ENCODE measurements around the gene VTI1A. TPM values are rescaled to one million over a fixed set of nuclear protein-coding genes. Genes with fewer than 3 reads are reported as not detected.

VTI1A gene
- total RNA-seq, 1 donor from 2014 or later = 32.6 TPM

DNA sequence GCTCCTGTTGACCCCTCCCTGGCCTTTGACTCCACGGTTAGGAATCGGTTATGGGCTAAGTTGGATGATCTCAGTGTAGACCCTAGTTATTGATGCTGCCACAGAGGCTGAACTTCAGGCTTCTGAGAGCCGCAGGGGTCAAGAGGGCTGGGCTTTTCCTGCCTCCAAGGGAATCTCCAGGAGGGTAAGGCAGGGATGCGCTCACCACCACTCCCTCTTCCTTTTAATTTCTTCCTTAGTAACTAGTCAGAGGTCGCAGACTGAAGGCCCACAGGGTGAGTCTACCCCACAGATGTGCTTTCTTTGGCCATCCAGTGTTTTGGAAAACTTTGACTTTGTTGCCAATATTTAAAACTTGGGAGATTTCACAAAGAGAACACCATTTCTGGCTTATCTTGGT is 352.0 kb downstream of the VTI1A start:
- peaks cover 17% of the 10 kb centered on the region for H3K4me1 Mint-ChIP-seq (ENCODE audit: unreplicated experiment)
- TF ChIP-seq, protein P1, sequence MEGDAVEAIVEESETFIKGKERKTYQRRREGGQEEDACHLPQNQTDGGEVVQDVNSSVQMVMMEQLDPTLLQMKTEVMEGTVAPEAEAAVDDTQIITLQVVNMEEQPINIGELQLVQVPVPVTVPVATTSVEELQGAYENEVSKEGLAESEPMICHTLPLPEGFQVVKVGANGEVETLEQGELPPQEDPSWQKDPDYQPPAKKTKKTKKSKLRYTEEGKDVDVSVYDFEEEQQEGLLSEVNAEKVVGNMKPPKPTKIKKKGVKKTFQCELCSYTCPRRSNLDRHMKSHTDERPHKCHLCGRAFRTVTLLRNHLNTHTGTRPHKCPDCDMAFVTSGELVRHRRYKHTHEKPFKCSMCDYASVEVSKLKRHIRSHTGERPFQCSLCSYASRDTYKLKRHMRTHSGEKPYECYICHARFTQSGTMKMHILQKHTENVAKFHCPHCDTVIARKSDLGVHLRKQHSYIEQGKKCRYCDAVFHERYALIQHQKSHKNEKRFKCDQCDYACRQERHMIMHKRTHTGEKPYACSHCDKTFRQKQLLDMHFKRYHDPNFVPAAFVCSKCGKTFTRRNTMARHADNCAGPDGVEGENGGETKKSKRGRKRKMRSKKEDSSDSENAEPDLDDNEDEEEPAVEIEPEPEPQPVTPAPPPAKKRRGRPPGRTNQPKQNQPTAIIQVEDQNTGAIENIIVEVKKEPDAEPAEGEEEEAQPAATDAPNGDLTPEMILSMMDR (conservative IDR thresholded peaks at IDR 0.05) = no peak
- H3K9me3 Mint-ChIP-seq = peaks cover 3% of the 10 kb centered on the region
- H3K36me3 Mint-ChIP-seq = peaks cover 4% of the 10 kb centered on the region
- H3K4me3 Mint-ChIP-seq = no peak overlapping the region
- no peak overlapping the region for H3K27ac Mint-ChIP-seq
- H3K27me3 Mint-ChIP-seq = no peaks in the 10 kb centered on the region
- DNase-seq (ENCODE audit: extremely low spot score, unreplicated experiment) = no peak

DNA sequence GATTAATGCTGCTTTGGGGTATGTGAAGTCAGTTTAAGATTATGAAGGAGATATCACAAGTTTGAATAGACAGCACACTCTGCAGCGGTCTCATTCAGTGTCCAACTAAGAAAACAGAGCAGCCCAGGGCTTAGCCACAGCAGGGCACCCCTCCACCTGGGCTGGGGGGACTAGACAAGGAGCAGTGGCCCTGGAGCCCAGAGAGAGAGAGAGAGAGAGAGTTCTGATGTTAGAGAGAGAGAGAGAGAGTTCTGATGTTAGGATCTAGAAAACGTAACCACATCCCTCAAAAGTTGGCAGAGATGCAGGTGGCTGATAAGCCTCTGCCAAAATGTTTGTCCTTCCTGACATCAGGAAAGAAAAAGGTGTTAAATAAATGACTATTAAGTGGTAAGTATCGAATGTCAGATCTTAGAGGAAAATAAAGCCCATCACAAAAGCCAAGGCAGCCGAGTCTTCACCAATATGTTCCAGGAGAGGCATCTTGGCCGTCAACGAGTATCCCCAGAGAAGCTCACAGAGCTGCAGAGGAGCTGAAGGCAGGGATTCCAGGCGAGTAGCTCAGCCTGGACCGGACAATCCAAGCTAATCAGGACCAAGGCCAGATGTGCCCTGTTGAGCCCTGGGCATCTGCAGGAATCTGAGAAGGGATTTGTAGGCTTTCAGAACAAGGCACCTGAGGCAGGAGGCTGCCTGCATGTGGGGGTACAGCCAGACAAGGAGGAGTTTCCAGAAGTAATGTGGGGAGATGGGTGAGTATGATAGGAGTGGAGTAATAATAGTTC is 352.9 kb downstream of the VTI1A start:
- DNase-seq (ENCODE audit: extremely low spot score, unreplicated experiment) = no peak
- H3K4me3 Mint-ChIP-seq = no peak overlapping the region
- TF ChIP-seq, protein P1 (conservative IDR thresholded peaks at IDR 0.05) = no peak
- H3K4me1 Mint-ChIP-seq (ENCODE audit: unreplicated experiment) = peaks cover 22% of the 10 kb centered on the region
- H3K27ac Mint-ChIP-seq = no peak overlapping the region
- H3K9me3 Mint-ChIP-seq = peaks cover 3% of the 10 kb centered on the region
- H3K27me3 Mint-ChIP-seq = no peaks in the 10 kb centered on the region
- H3K36me3 Mint-ChIP-seq = peaks cover 4% of the 10 kb centered on the region

DNA sequence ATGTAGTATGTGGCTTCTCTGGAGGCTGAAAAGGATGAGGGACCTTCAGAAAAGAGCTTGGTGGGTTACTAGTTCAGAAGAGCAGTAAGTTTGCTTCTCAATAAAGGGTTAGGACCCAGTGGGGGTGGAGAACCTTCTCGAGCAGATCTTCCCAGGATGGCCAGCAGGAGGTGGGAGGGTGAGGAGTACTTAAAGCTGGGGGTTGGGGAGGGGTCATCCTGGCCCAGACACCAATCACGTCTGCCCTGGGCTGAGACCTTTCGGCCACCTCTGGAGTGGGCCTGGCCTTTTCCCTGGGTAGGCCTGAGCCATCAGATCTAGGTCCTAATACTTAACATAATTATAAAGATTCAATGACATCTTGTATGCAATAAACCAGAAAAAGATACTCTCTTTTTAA is 354.0 kb downstream of the VTI1A start:
- no peak for DNase-seq (ENCODE audit: extremely low spot score, unreplicated experiment)
- Mint-ChIP-seq H3K4me3 (no peak overlapping the region), H3K36me3 (peaks cover 4% of the 10 kb centered on the region), H3K9me3 (peaks cover 3% of the 10 kb centered on the region), H3K4me1 (ENCODE audit: unreplicated experiment) (peaks cover 22% of the 10 kb centered on the region), H3K27ac (no peak overlapping the region), H3K27me3 (no peaks in the 10 kb centered on the region)
- TF ChIP-seq, protein P1 (conservative IDR thresholded peaks at IDR 0.05) = no peak

DNA sequence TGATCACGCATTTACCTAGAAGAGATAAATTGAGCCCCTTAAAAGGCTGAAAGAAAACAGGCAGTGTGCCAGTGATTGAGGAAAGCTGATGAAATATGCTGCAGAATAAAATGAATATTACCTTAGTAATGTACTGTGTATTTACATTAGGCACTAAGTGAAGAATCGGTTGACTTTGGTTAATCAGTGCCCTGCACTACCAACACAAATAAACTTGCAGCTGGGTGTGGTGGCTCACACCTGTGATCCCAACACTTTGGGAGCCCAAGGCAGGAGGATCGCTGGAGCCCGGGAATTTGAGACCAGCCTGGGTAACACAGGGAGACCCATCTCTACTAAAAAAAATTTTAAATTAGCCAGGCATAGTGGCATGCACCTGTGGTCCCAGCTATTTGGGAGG is 354.7 kb downstream of the VTI1A start:
- Mint-ChIP-seq H3K4me1 (ENCODE audit: unreplicated experiment) (peaks cover 18% of the 10 kb centered on the region), H3K36me3 (peaks cover 4% of the 10 kb centered on the region), H3K9me3 (peaks cover 3% of the 10 kb centered on the region), H3K27ac (peak overlapping the region; percentile 25), H3K4me3 (no peak overlapping the region), H3K27me3 (no peaks in the 10 kb centered on the region)
- TF ChIP-seq, protein P1 (conservative IDR thresholded peaks at IDR 0.05) = no peak
- DNase-seq (ENCODE audit: extremely low spot score, unreplicated experiment) = no peak

DNA sequence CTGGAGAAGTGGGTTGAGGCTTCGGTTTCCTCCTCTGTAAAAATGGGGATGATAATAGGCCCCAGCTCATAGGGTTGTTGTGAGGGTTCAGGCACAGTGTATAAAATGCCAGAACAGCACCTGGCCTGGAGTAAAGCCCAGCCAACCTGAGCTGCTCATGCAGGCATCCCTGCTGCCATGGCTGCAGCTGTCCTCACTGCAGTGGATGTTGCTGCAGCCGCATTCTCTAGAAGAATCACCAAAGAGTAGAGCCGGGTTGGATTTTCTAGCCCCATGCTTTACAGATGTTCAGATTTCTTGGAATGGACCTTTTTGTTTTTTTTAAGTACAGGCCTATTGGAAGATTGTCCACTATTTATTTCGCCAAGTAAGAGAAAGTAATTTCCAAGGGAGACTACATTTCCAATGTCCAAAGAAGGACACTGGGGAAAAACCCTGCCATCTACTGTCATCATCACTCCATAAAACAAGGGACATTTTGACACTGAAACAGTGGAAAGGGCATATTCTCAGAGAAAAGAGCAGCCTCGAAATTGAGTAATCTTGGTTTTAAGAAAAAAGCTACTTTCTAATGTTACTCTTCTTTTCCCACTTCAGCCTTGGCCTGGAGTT is 355.5 kb downstream of the VTI1A start:
- Mint-ChIP-seq H3K36me3 (peaks cover 8% of the 10 kb centered on the region), H3K9me3 (peaks cover 3% of the 10 kb centered on the region), H3K27me3 (no peaks in the 10 kb centered on the region), H3K27ac (no peak overlapping the region), H3K4me3 (no peak overlapping the region), H3K4me1 (ENCODE audit: unreplicated experiment) (peaks cover 12% of the 10 kb centered on the region)
- TF ChIP-seq, protein P1 (conservative IDR thresholded peaks at IDR 0.05) = no peak
- no peak for DNase-seq (ENCODE audit: extremely low spot score, unreplicated experiment)
